Measurements from ENCODE around the gene EXOSC6. TPM values are rescaled to one million over a fixed set of nuclear protein-coding genes. Genes with fewer than 3 reads are reported as not detected.
"Not testable (repeated sequence)": the region's sequence is repeated elsewhere in the genome, so short reads cannot be mapped to it uniquely, and the experiment has no call there.

Gene EXOSC6
- total RNA-seq, 1 experiment from 2014 or later, result 49.8 TPM

GRCh38 chr16:70270176-70270575, 18.4 kb upstream of the EXOSC6 start:
- no peak for DNase-seq (ENCODE audit: unreplicated experiment)
- intact Hi-C loops (cut with micrococcal nuclease), result no loop called here
- Mint-ChIP-seq H3K27ac (ENCODE audit: low read depth, unreplicated experiment) (no peak overlapping the region), H3K36me3 (ENCODE audit: insufficient read depth, unreplicated experiment) (peaks cover 100% of the 10 kb centered on the region), H3K27me3 (ENCODE audit: insufficient read depth, unreplicated experiment) (no peaks in the 10 kb centered on the region), H3K9me3 (ENCODE audit: unreplicated experiment) (no peaks in the 10 kb centered on the region), H3K4me1 (ENCODE audit: insufficient read depth, unreplicated experiment) (no peaks in the 10 kb centered on the region), H3K4me3 (ENCODE audit: unreplicated experiment) (no peak overlapping the region)
- CTCF ChIA-PET, result interaction anchor here (0.6 to 0.9 kb wide), 2 partner anchors 18 to 374 kb away, joined by 3 to 4 read pairs; partner anchors contain the start of gene EXOSC6
- no TSS peak for BruUV-seq (replicated peaks)
- TF ChIP-seq CTCF (IDR thresholded peaks at IDR 0.05; ENCODE audit: unreplicated experiment), result no peak
- POLR2A ChIA-PET, result no interaction called here

GRCh38 chr16:70269471-70269870, 17.7 kb upstream of the EXOSC6 start:
- BruUV-seq (replicated peaks), result no TSS peak
- H3K36me3 Mint-ChIP-seq (ENCODE audit: insufficient read depth, unreplicated experiment), result peaks cover 100% of the 10 kb centered on the region
- no peak for TF ChIP-seq CTCF (IDR thresholded peaks at IDR 0.05; ENCODE audit: unreplicated experiment)
- no peak overlapping the region for H3K4me3 Mint-ChIP-seq (ENCODE audit: unreplicated experiment)
- DNase-seq (ENCODE audit: unreplicated experiment), result no peak
- no peaks in the 10 kb centered on the region for H3K9me3 Mint-ChIP-seq (ENCODE audit: unreplicated experiment)
- intact Hi-C loops (cut with micrococcal nuclease), result no loop called here
- H3K27ac Mint-ChIP-seq (ENCODE audit: low read depth, unreplicated experiment), result no peak overlapping the region
- H3K4me1 Mint-ChIP-seq (ENCODE audit: insufficient read depth, unreplicated experiment), result no peaks in the 10 kb centered on the region
- no peaks in the 10 kb centered on the region for H3K27me3 Mint-ChIP-seq (ENCODE audit: insufficient read depth, unreplicated experiment)
- ChIA-PET CTCF (interaction anchor here (0.6 to 2.4 kb wide), 3 partner anchors 17 to 556 kb away, joined by 3 to 7 read pairs (median 3); no protein-coding TSS in a partner anchor), POLR2A (no interaction called here)

- intact Hi-C loops (cut with micrococcal nuclease); H3K9me3 Mint-ChIP-seq (ENCODE audit: unreplicated experiment); DNase-seq (ENCODE audit: unreplicated experiment); BruUV-seq (replicated peaks); POLR2A ChIA-PET; H3K4me1 Mint-ChIP-seq (ENCODE audit: insufficient read depth, unreplicated experiment); H3K4me3 Mint-ChIP-seq (ENCODE audit: unreplicated experiment); H3K27me3 Mint-ChIP-seq (ENCODE audit: insufficient read depth, unreplicated experiment); H3K27ac Mint-ChIP-seq (ENCODE audit: low read depth, unreplicated experiment): not testable (repeated sequence)
- CTCF ChIA-PET, result interaction anchor here (0.9 to 2.7 kb wide), 12 partner anchors 8 to 49 kb away, joined by 3 to 12 read pairs (median 4); no protein-coding TSS in a partner anchor
- peaks cover 100% of the 10 kb centered on the region for H3K36me3 Mint-ChIP-seq (ENCODE audit: insufficient read depth, unreplicated experiment)
Measured at GRCh38 chr16:70267922-70268321, 16.2 kb upstream of the EXOSC6 start.

- CTCF ChIA-PET, result interaction anchor here (0.5 to 2.7 kb wide), 14 partner anchors 11 to 684 kb away, joined by 3 to 12 read pairs (median 4); no protein-coding TSS in a partner anchor
- DNase-seq (ENCODE audit: unreplicated experiment), result peak; percentile 62
- POLR2A ChIA-PET, result no interaction called here
- Mint-ChIP-seq H3K36me3 (ENCODE audit: insufficient read depth, unreplicated experiment) (peaks cover 100% of the 10 kb centered on the region), H3K4me1 (ENCODE audit: insufficient read depth, unreplicated experiment) (no peaks in the 10 kb centered on the region), H3K9me3 (ENCODE audit: unreplicated experiment) (no peaks in the 10 kb centered on the region), H3K4me3 (ENCODE audit: unreplicated experiment) (no peak overlapping the region), H3K27ac (ENCODE audit: low read depth, unreplicated experiment) (no peak overlapping the region), H3K27me3 (ENCODE audit: insufficient read depth, unreplicated experiment) (no peaks in the 10 kb centered on the region)
- BruUV-seq (replicated peaks), result no TSS peak
- intact Hi-C loops (cut with micrococcal nuclease), result no loop called here
- TF ChIP-seq CTCF (IDR thresholded peaks at IDR 0.05; ENCODE audit: unreplicated experiment), result peak; percentile 39
Measured at GRCh38 chr16:70267516-70267915, 15.8 kb upstream of the EXOSC6 start.

GRCh38 chr16:70259903-70260302, 8.2 kb upstream of the EXOSC6 start:
- H3K27ac Mint-ChIP-seq (ENCODE audit: low read depth, unreplicated experiment); H3K27me3 Mint-ChIP-seq (ENCODE audit: insufficient read depth, unreplicated experiment); H3K9me3 Mint-ChIP-seq (ENCODE audit: unreplicated experiment); intact Hi-C loops (cut with micrococcal nuclease); H3K4me3 Mint-ChIP-seq (ENCODE audit: unreplicated experiment); DNase-seq (ENCODE audit: unreplicated experiment); H3K4me1 Mint-ChIP-seq (ENCODE audit: insufficient read depth, unreplicated experiment); BruUV-seq (replicated peaks): not testable (repeated sequence)
- peaks cover 100% of the 10 kb centered on the region for H3K36me3 Mint-ChIP-seq (ENCODE audit: insufficient read depth, unreplicated experiment)
- ChIA-PET POLR2A (interaction anchor here (1.0 kb wide), 1 partner anchor 87 kb away, joined by 3 read pairs; the partner anchor contains the start of gene DDX19A), CTCF (interaction anchor here (0.8 kb wide), 1 partner anchor 8 kb away, joined by 3 read pairs; no protein-coding TSS in a partner anchor)
